Spinal cord (tissue), 10 donors: Measurements from ENCODE around the gene CAMSAP2. TPM values are rescaled to one million over a fixed set of nuclear protein-coding genes. Genes with fewer than 3 reads are reported as not detected.

Source experiments
- DNase-seq, 6 donors: peaks; one replicate each; pipeline versions ENCODE4 v3.0.0 to v3.0.0-alpha.2; 2013 to 2015; ENCODE audit warnings: low spot score in 6 of 6, low read depth in 4 of 6
- H3K27ac ChIP-seq: one replicate; pipeline ENCODE4 v1.5.1; 2013; ENCODE audit warnings: low read depth, low read length, control low read depth
- H3K27me3 ChIP-seq: one replicate; pipeline ENCODE4 v1.6.1; 2013; ENCODE audit warnings: low read length; ENCODE audit not compliant: control insufficient read depth, insufficient read depth
- H3K36me3 ChIP-seq: one replicate; pipeline ENCODE4 v1.6.1; 2013; ENCODE audit warnings: low read length; ENCODE audit not compliant: control insufficient read depth, insufficient read depth
- H3K4me1 ChIP-seq: one replicate; pipeline ENCODE4 v1.6.1; 2013; ENCODE audit warnings: low read length; ENCODE audit not compliant: control insufficient read depth, insufficient read depth
- H3K4me3 ChIP-seq: one replicate; pipeline ENCODE4 v1.5.1; 2013; ENCODE audit warnings: low read depth, low read length, control low read depth
- H3K9me3 ChIP-seq: one replicate; pipeline ENCODE4 v1.6.1; 2013; ENCODE audit warnings: low read length; ENCODE audit not compliant: control insufficient read depth, insufficient read depth
- WGBS: methylation state at CpG from one replicate; pipeline ENCODE4 v1.1.5; 2013; ENCODE audit warnings: missing lambda C conversion rate; ENCODE audit not compliant: insufficient coverage; 5-methylcytosine and 5-hydroxymethylcytosine counted together
- polyA plus RNA-seq, 2 donors: library from polyadenylated mRNA; unstranded; fragments of 120-200 nt; gene quantifications; one replicate each; pipeline ENCODE4 v1.2.1, GENCODE V29; 2013; ENCODE audit not compliant: insufficient read length in 2 of 2
- total RNA-seq, 2 donors: library from RNA; depleted of rRNA in 1 of 2; stranded (reverse); fragments of 120-200 nt in 1 of 2; fragments of >200 nt in 1 of 2; gene quantifications; one replicate each; pipeline versions ENCODE4 v1.2.3 to v1.2.4, GENCODE V29; 2013 to 2014
- donor health status: healthy.

Gene CAMSAP2
- total and polyA plus RNA-seq, 4 donors, result 74.2 to 133 (median 93.5) TPM

GRCh38 chr1:200861937-200862647 is 123.4 kb downstream of the CAMSAP2 start:
- Histone ChIP-seq H3K9me3 (no peaks in the 10 kb centered on the region), H3K27me3 (no peaks in the 10 kb centered on the region), H3K4me1 (peaks cover 7% of the 10 kb centered on the region), H3K27ac (no peak overlapping the region), H3K4me3 (no peak overlapping the region), H3K36me3 (peaks cover 10% of the 10 kb centered on the region)
- no peak for DNase-seq
- WGBS, result no CpG with 5 or more reads among the region's 2 CpGs

- H3K27me3 ChIP-seq, result no peaks in the 10 kb centered on the region
- WGBS, result no CpG with 5 or more reads among the region's 9 CpGs
- no peak overlapping the region for H3K4me3 ChIP-seq
- H3K4me1 ChIP-seq, result peaks cover 7% of the 10 kb centered on the region
- DNase-seq, result no peak
- no peaks in the 10 kb centered on the region for H3K9me3 ChIP-seq
- peaks cover 10% of the 10 kb centered on the region for H3K36me3 ChIP-seq
- no peak overlapping the region for H3K27ac ChIP-seq
Observed at GRCh38 chr1:200862713-200863415, 124.2 kb downstream of the CAMSAP2 start.

GRCh38 chr1:200866116-200866515 is 127.4 kb downstream of the CAMSAP2 start:
- no peak overlapping the region for H3K4me3 ChIP-seq
- no peaks in the 10 kb centered on the region for H3K9me3 ChIP-seq
- H3K4me1 ChIP-seq, result peaks cover 7% of the 10 kb centered on the region
- peak in 2 of 6 donors; percentile 50 to 58 for DNase-seq
- H3K27ac ChIP-seq, result no peak overlapping the region
- H3K27me3 ChIP-seq, result peaks cover under 1% of the 10 kb centered on the region
- peaks cover 10% of the 10 kb centered on the region for H3K36me3 ChIP-seq
- whole genome bisulfite sequencing, result 85% methylated on average over 2 of the region's 3 CpGs

- Histone ChIP-seq H3K9me3 (no peaks in the 10 kb centered on the region), H3K27ac (no peak overlapping the region), H3K27me3 (peaks cover 4% of the 10 kb centered on the region), H3K36me3 (peaks cover 7% of the 10 kb centered on the region), H3K4me1 (peaks cover 7% of the 10 kb centered on the region), H3K4me3 (no peak overlapping the region)
- DNase-seq, result no peak
- 42% methylated on average over 2 of the region's 5 CpGs for WGBS
Observed at GRCh38 chr1:200866521-200866920, 127.8 kb downstream of the CAMSAP2 start.

GRCh38 chr1:200867018-200867811 is 128.5 kb downstream of the CAMSAP2 start:
- Histone ChIP-seq H3K4me1 (peaks cover 8% of the 10 kb centered on the region), H3K9me3 (no peaks in the 10 kb centered on the region), H3K4me3 (no peak overlapping the region), H3K27ac (no peak overlapping the region), H3K27me3 (peaks cover 4% of the 10 kb centered on the region), H3K36me3 (peaks cover 7% of the 10 kb centered on the region)
- peak in 2 of 6 donors; percentile 26 to 32 for DNase-seq
- 40% methylated on average over 7 of the region's 11 CpGs for WGBS

- no peaks in the 10 kb centered on the region for H3K9me3 ChIP-seq
- H3K36me3 ChIP-seq, result peaks cover under 1% of the 10 kb centered on the region
- no peak overlapping the region for H3K4me3 ChIP-seq
- H3K4me1 ChIP-seq, result peaks cover 27% of the 10 kb centered on the region
- H3K27ac ChIP-seq, result no peak overlapping the region
- WGBS, result 96% methylated on average over 3 of the region's 5 CpGs
- peaks cover 20% of the 10 kb centered on the region for H3K27me3 ChIP-seq
- no peak for DNase-seq
Observed at GRCh38 chr1:200869376-200869752, 130.7 kb downstream of the CAMSAP2 start.

- H3K27me3 ChIP-seq, result peaks cover 25% of the 10 kb centered on the region
- H3K9me3 ChIP-seq, result no peaks in the 10 kb centered on the region
- no peak overlapping the region for H3K4me3 ChIP-seq
- peaks cover 27% of the 10 kb centered on the region for H3K4me1 ChIP-seq
- H3K27ac ChIP-seq, result no peak overlapping the region
- 80% methylated on average over 6 of the region's 9 CpGs for WGBS
- H3K36me3 ChIP-seq, result no peaks in the 10 kb centered on the region
- no peak for DNase-seq
Observed at GRCh38 chr1:200869753-200870391, 131.2 kb downstream of the CAMSAP2 start.

- Histone ChIP-seq H3K4me3 (no peak within 1 kb of the TSS), H3K27me3 (peaks cover 28% of the 10 kb centered on the region), H3K27ac (no peak within 1 kb of the TSS), H3K36me3 (no peaks in the 10 kb centered on the region), H3K4me1 (peaks cover 19% of the 10 kb centered on the region), H3K9me3 (no peaks in the 10 kb centered on the region)
- WGBS, result 74% methylated on average over 16 of the region's 23 CpGs
- DNase-seq, result no peak
Observed at GRCh38 chr1:200872446-200873115, 133.9 kb downstream of the CAMSAP2 start, which contains the start of gene GPR25. GPR25 (plus strand) TSS chr1:200872981; CDS start chr1:200873038, 57 bp downstream.
